NB4 (cell line): Measurements from ENCODE around the gene GRAMD4.

Experiments
- DNase-seq: peaks from one replicate; pipeline ENCODE4 v3.0.0; 2010; ENCODE audit warnings: low read depth
- H3K4me3 ChIP-seq: one replicate; pipeline ENCODE4 v1.5.1; 2011; ENCODE audit warnings: mild to moderate bottlenecking, low read depth, low read length, moderate library complexity
- MYC ChIP-seq: IDR thresholded peaks from 2 replicates; pipeline ENCODE4 v1.6.1; 2011; ENCODE audit warnings: low read depth, low read length
- POLR2A ChIP-seq: IDR thresholded peaks from 2 replicates; pipeline ENCODE4 v1.6.1; 2011; ENCODE audit warnings: mild to moderate bottlenecking; ENCODE audit not compliant: insufficient read length; ENCODE audit errors: extremely low read depth
- TF ChIP-seq, protein P1 (sequence below): IDR thresholded peaks from one replicate; pipeline ENCODE4 v1.5.1; 2012; ENCODE audit warnings: low read depth, low read length
- TF ChIP-seq, protein P2 (sequence below): IDR thresholded peaks from 2 replicates; pipeline ENCODE4 v1.6.1; 2011; ENCODE audit warnings: low read depth, low read length

GRAMD4 gene

DNA sequence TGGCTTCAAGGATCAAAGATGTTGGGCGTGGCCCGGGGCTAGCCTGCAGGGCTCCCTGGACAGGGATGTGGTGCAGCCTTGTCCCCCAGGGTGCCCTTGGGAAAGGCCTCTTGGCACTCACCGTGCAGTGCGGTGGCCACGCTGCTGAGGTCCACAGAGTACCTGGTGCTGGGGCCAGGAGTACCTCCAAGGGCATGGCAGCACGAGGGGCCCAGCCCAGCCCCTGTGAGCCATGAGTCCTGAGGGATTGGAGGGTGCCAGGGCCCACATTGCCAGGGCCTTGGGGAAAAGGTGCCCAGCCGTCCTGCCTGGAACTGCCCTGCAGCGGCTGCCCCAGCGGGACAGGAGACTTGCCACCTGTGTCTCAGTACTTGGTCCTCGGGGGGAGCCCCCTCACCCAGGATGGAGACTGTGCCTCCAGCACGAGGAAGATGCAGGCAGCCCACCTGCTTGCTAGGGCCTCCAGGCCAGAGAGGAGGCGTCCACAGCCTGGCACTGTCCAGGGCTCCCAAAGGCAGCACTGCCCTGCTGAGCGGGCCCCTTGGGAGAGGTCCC is 44.2 kb downstream of the GRAMD4 start:
- DNase-seq = no peak
- TF ChIP-seq POLR2A = no peak
- TF ChIP-seq, protein P1, sequence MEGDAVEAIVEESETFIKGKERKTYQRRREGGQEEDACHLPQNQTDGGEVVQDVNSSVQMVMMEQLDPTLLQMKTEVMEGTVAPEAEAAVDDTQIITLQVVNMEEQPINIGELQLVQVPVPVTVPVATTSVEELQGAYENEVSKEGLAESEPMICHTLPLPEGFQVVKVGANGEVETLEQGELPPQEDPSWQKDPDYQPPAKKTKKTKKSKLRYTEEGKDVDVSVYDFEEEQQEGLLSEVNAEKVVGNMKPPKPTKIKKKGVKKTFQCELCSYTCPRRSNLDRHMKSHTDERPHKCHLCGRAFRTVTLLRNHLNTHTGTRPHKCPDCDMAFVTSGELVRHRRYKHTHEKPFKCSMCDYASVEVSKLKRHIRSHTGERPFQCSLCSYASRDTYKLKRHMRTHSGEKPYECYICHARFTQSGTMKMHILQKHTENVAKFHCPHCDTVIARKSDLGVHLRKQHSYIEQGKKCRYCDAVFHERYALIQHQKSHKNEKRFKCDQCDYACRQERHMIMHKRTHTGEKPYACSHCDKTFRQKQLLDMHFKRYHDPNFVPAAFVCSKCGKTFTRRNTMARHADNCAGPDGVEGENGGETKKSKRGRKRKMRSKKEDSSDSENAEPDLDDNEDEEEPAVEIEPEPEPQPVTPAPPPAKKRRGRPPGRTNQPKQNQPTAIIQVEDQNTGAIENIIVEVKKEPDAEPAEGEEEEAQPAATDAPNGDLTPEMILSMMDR = no peak
- TF ChIP-seq, protein P2, sequence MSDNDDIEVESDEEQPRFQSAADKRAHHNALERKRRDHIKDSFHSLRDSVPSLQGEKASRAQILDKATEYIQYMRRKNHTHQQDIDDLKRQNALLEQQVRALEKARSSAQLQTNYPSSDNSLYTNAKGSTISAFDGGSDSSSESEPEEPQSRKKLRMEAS = no peak
- TF ChIP-seq MYC = no peak
- H3K4me3 ChIP-seq = no peak overlapping the region

DNA sequence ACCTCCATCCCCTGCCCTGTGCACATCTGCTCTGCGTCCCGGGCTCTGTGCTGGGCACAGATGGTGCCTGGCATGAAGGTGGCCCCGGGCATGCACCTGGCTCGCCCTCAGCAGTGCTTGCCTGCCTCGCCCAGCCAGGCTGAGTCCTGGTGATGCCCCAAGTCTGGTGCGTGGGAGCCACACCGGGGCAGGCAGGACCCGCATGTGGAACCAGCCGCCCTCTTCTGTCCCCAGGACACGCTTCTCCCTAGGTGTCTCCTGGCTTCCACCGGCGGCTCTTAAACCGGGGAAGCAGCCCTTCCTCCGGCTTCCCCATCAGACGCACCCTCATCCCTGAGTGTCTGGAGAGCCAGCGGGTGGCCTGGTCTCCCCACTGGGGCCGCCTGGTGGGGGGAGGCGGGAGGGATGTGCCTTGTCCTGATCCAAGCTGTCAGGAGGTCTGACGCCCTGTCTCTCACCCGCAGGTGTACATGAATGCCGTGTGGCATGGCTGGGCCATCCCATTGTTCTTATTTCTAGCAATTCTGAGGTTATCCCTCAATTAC is 45.0 kb downstream of the GRAMD4 start:
- no peak overlapping the region for H3K4me3 ChIP-seq
- TF ChIP-seq MYC (no peak), POLR2A (no peak)
- TF ChIP-seq, protein P1 = no peak
- TF ChIP-seq, protein P2 = no peak
- DNase-seq = no peak

DNA sequence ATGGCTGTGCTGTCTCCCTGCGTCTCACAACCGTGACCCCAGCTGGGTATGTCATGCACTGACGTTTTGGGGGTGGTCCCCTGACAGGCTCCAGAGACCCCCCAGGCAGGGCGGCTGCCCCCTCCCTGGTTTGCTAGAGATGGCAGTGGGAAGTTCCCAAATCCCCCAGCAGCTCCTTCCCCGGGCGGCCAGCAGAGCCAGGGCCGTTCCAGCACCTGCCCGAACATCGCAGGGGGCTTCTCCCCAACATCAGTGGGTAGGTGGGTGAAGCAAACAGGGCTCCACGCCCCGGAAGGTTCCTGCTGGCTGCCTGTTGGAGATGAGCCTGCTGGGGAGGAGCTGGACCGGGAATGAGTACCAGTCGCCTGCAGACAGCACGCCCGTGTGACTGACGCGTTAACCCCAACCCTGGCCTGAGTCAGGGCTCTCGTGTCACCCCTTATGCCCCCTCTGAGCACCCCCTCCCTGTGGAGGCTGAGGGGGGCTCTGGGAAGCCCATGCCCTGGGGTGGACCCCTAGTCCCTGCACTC is 45.6 kb downstream of the GRAMD4 start:
- TF ChIP-seq POLR2A (no peak), MYC (no peak)
- TF ChIP-seq, protein P1 = no peak
- TF ChIP-seq, protein P2 = no peak

DNA sequence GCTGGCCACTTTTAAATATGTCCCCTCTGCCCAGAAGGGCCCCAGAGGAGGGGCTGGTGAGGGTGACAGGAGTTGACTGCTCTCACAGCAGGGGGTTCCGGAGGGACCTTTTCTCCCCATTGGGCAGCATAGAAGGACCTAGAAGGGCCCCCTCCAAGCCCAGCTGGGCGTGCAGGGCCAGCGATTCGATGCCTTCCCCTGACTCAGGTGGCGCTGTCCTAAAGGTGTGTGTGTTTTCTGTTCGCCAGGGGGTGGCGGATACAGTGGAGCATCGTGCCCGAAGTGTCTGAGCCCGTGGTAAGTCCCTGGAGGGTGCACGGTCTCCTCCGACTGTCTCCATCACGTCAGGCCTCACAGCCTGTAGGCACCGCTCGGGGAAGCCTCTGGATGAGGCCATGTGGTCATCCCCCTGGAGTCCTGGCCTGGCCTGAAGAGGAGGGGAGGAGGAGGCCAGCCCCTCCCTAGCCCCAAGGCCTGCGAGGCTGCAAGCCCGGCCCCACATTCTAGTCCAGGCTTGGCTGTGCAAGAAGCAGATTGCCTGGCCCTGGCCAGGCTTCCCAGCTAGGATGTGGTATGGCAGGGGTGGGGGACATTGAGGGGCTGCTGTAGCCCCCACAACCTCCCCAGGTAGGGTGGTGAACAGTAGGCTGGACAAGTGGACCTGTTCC is 46.5 kb downstream of the GRAMD4 start:
- TF ChIP-seq, protein P2 = no peak
- no peak for TF ChIP-seq POLR2A
- TF ChIP-seq MYC = no peak
- TF ChIP-seq, protein P1 = no peak
- H3K4me3 ChIP-seq = no peak overlapping the region
- DNase-seq = no peak

More for the DNA sequence above, 45.6 kb downstream of the GRAMD4 start:
- no peak overlapping the region for H3K4me3 ChIP-seq
- DNase-seq = no peak

DNA sequence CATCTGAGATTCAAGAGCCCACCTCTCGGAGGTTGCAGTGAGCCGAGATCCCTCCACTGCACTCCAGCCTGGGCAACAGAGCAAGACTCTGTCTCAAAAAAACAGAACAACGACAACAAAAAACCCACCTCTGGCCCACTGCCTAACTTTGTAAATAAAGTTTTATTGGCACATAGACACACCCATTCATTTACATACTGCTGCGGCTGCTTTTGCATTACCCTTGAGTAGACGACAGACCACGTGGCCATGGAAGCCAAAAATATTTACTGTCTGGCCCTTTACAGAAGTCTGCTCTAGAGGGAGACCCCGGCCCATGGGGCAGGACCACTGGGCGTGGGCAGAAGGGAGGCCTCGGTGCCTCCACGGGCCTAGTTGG is 47.0 kb downstream of the GRAMD4 start:
- DNase-seq = no peak
- H3K4me3 ChIP-seq = no peak overlapping the region
- TF ChIP-seq MYC (no peak), POLR2A (no peak)
- TF ChIP-seq, protein P1 = no peak
- TF ChIP-seq, protein P2 = no peak
